ENCODE results near the gene KREMEN2. TPM values are rescaled to one million over a fixed set of nuclear protein-coding genes. Genes with fewer than 3 reads are reported as not detected.
A peak's percentile ranks its signal among the peaks of the same experiment; 100 is the strongest.
"Not testable (repeated sequence)": the region's sequence is repeated elsewhere in the genome, so short reads cannot be mapped to it uniquely, and the experiment has no call there.

KREMEN2 gene
- total and polyA plus RNA-seq, 12 donors: not detected

- no peaks in the 10 kb centered on the region for H3K9me3 ChIP-seq (replicated peaks in 1 of 3)
- DNase-seq: peak; percentile 83 to 97 (median 92)
- H3K36me3 ChIP-seq (replicated peaks in 1 of 2): peaks cover 0 to 15% of the 10 kb centered on the region in 2 donors
- peak overlapping the region in 1 of 5 donors; percentile 11 for H3K27ac ChIP-seq
- no peaks in the 10 kb centered on the region for H3K27me3 ChIP-seq
- no peak overlapping the region for H3K4me3 ChIP-seq
- WGBS, 4 donors: 6 to 11% (median 8%) methylated on average over 16 to 19 of the region's 19 CpGs
- H3K4me1 ChIP-seq (replicated peaks in 1 of 2): peaks cover 0 to 8% of the 10 kb centered on the region in 2 donors
- intact Hi-C loops (cut with DNase I): loop anchor here in 1 of 2 donors (5.0 to 10.0 kb wide), 2 partner anchors 58 to 90 kb away; partner anchors contain the start of gene PKMYT1
- no peak for TF ChIP-seq POLR2A (IDR thresholded peaks at IDR 0.05)
- TF ChIP-seq, protein P1, sequence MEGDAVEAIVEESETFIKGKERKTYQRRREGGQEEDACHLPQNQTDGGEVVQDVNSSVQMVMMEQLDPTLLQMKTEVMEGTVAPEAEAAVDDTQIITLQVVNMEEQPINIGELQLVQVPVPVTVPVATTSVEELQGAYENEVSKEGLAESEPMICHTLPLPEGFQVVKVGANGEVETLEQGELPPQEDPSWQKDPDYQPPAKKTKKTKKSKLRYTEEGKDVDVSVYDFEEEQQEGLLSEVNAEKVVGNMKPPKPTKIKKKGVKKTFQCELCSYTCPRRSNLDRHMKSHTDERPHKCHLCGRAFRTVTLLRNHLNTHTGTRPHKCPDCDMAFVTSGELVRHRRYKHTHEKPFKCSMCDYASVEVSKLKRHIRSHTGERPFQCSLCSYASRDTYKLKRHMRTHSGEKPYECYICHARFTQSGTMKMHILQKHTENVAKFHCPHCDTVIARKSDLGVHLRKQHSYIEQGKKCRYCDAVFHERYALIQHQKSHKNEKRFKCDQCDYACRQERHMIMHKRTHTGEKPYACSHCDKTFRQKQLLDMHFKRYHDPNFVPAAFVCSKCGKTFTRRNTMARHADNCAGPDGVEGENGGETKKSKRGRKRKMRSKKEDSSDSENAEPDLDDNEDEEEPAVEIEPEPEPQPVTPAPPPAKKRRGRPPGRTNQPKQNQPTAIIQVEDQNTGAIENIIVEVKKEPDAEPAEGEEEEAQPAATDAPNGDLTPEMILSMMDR (IDR thresholded peaks at IDR 0.05): peak; percentile 93 to 98 (median 94)
Measured at GRCh38 chr16:2927010-2927646, 36.9 kb upstream of the KREMEN2 start.

GRCh38 chr16:2928151-2928550, 35.9 kb upstream of the KREMEN2 start:
- 81 to 91% (median 83%) methylated on average over 4 of the region's 4 CpGs for WGBS, 4 donors
- not testable (repeated sequence) for H3K27me3 ChIP-seq; H3K4me1 ChIP-seq (replicated peaks in 1 of 2); H3K4me3 ChIP-seq; H3K27ac ChIP-seq; H3K9me3 ChIP-seq (replicated peaks in 1 of 3); DNase-seq
- intact Hi-C loops (cut with DNase I): loop anchor here in 1 of 2 donors (5.0 to 10.0 kb wide), 2 partner anchors 57 to 91 kb away; partner anchors contain the start of gene PKMYT1
- H3K36me3 ChIP-seq (replicated peaks in 1 of 2): peaks cover 0 to 20% of the 10 kb centered on the region in 2 donors

DNA sequence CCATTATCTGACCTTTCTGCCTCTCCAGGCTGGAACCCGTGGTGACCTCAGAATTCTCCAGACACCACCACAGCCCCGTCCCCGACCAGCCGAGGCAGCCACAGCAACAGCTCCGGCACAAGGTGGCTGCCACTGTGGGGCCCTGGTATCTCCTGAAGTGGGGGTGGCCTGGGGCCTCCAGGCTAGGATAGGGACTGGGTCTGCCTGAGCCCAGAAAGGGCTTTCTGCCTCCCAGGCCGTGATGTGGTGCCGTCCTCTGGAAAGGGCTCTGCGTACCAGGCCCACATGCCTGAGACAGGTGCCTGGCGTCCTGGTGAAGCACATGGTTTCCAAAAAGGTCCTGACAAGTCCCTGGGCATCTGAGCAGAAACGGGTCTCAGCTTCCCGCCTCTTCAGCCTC, 35.3 kb upstream of the KREMEN2 start:
- intact Hi-C loops (cut with DNase I): loop anchor here in 1 of 2 donors (5.0 to 10.0 kb wide), 2 partner anchors 56 to 91 kb away; partner anchors contain the start of gene PKMYT1
- H3K4me3 ChIP-seq: no peak overlapping the region
- no peak for DNase-seq
- H3K27ac ChIP-seq: no peak overlapping the region
- 81 to 94% (median 83%) methylated on average over 6 to 11 of the region's 11 CpGs for WGBS, 4 donors
- H3K36me3 ChIP-seq (replicated peaks in 1 of 2): peaks cover 0 to 26% of the 10 kb centered on the region in 2 donors
- H3K4me1 ChIP-seq (replicated peaks in 1 of 2): peaks cover 0 to 8% of the 10 kb centered on the region in 2 donors
- H3K27me3 ChIP-seq: no peaks in the 10 kb centered on the region
- TF ChIP-seq, protein P1 (IDR thresholded peaks at IDR 0.05): no peak
- no peak for TF ChIP-seq POLR2A (IDR thresholded peaks at IDR 0.05)
- H3K9me3 ChIP-seq (replicated peaks in 1 of 3): no peaks in the 10 kb centered on the region

DNA sequence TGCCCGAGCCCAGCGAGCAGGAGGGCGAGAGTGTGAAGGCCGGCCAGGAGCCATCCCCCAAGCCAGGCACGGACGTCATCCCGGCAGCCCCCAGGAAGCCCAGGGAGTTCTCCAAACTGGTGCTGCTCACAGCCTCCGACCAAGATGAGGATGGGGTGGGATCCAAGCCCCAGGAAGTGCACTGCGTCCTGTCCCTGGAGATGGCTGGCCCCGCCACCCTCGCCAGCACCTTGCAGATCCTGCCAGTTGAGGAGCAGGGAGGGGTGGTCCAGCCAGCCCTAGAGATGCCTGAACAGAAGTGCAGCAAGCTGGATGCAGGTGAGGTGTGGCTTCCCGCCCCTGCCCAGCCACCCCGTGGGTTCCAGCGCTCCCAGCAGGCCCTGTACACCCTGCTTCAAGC, 34.4 kb upstream of the KREMEN2 start:
- TF ChIP-seq, protein P1 (IDR thresholded peaks at IDR 0.05): no peak
- no peak for TF ChIP-seq POLR2A (IDR thresholded peaks at IDR 0.05)
- H3K27ac ChIP-seq: no peak overlapping the region
- 89 to 100% (median 91%) methylated on average over 3 to 14 of the region's 14 CpGs; no CpG with 5 or more reads in 1 of the 4 donors for WGBS, 4 donors
- intact Hi-C loops (cut with DNase I): loop anchor here in 1 of 2 donors (5.0 to 10.0 kb wide), 2 partner anchors 55 to 92 kb away; partner anchors contain the start of gene PKMYT1
- peaks cover 0 to 35% of the 10 kb centered on the region in 2 donors for H3K36me3 ChIP-seq (replicated peaks in 1 of 2)
- H3K27me3 ChIP-seq: no peaks in the 10 kb centered on the region
- H3K4me3 ChIP-seq: no peak overlapping the region
- H3K9me3 ChIP-seq (replicated peaks in 1 of 3): no peaks in the 10 kb centered on the region
- peaks cover 0 to 8% of the 10 kb centered on the region in 2 donors for H3K4me1 ChIP-seq (replicated peaks in 1 of 2)
- no peak for DNase-seq

All from adrenal gland (tissue), 12 donors.